ENCODE measurements around the gene SSR2.
A peak's percentile ranks its signal among the peaks of the same experiment; 100 is the strongest.
"Not testable (repeated sequence)": the region's sequence is repeated elsewhere in the genome, so short reads cannot be mapped to it uniquely, and the experiment has no call there.

SSR2 gene

GRCh38 chr1:155993595-155993994 lies 27.2 kb downstream of the SSR2 start:
- DNase-seq (ENCODE audit: low read depth in 2 of 2): no peak

- DNase-seq (ENCODE audit: low read depth in 2 of 2): no peak
These were observed 30.6 kb downstream of the SSR2 start for GRCh38 chr1:155990005-155990739.

- peak; percentile 63 to 73 for DNase-seq (ENCODE audit: low read depth in 2 of 2)
These were observed 31.3 kb downstream of the SSR2 start for GRCh38 chr1:155989242-155990004.

GRCh38 chr1:155984903-155985645 lies 35.7 kb downstream of the SSR2 start:
- DNase-seq (ENCODE audit: low read depth in 2 of 2): not testable (repeated sequence)

GRCh38 chr1:155984341-155984740 lies 36.4 kb downstream of the SSR2 start:
- DNase-seq (ENCODE audit: low read depth in 2 of 2): no peak

- no peak for DNase-seq (ENCODE audit: low read depth in 2 of 2)
These were observed 37.3 kb downstream of the SSR2 start for GRCh38 chr1:155983191-155984024.

GRCh38 chr1:155982106-155982505 lies 38.6 kb downstream of the SSR2 start:
- no peak for DNase-seq (ENCODE audit: low read depth in 2 of 2)

- no peak for DNase-seq (ENCODE audit: low read depth in 2 of 2)
These were observed 39.3 kb downstream of the SSR2 start for GRCh38 chr1:155981266-155982088.

GRCh38 chr1:155979597-155980343 lies 41.0 kb downstream of the SSR2 start:
- DNase-seq (ENCODE audit: low read depth in 2 of 2): no peak

- DNase-seq (ENCODE audit: low read depth in 2 of 2): no peak
These were observed 41.8 kb downstream of the SSR2 start for GRCh38 chr1:155978973-155979429.

- peak; percentile 71 to 78 for DNase-seq (ENCODE audit: low read depth in 2 of 2)
These were observed 42.3 kb downstream of the SSR2 start, which contains the start of gene ARHGEF2 for GRCh38 chr1:155978325-155978972. ARHGEF2 (minus strand) TSS chr1:155978547; CDS start chr1:155978427, 120 bp downstream.

- DNase-seq (ENCODE audit: low read depth in 2 of 2): peak; percentile 56 to 73
These were observed 42.9 kb downstream of the SSR2 start for GRCh38 chr1:155977690-155978324.

GRCh38 chr1:155976913-155977689 lies 43.6 kb downstream of the SSR2 start:
- DNase-seq (ENCODE audit: low read depth in 2 of 2): no peak

GRCh38 chr1:155976062-155976912 lies 44.5 kb downstream of the SSR2 start:
- DNase-seq (ENCODE audit: low read depth in 2 of 2): peak; percentile 43 to 61

- no peak for DNase-seq (ENCODE audit: low read depth in 2 of 2)
These were observed 45.2 kb downstream of the SSR2 start for GRCh38 chr1:155975375-155976061.

Data from stimulated activated CD4-positive, alpha-beta T cell treated with anti-CD3 and anti-CD28 coated beads, Interleukin-1b, Interleukin-23, amount 100 ng/mL, for 4 hours (primary cell).